ENCODE measurements around the gene USP40.

The USP40 gene

DNA sequence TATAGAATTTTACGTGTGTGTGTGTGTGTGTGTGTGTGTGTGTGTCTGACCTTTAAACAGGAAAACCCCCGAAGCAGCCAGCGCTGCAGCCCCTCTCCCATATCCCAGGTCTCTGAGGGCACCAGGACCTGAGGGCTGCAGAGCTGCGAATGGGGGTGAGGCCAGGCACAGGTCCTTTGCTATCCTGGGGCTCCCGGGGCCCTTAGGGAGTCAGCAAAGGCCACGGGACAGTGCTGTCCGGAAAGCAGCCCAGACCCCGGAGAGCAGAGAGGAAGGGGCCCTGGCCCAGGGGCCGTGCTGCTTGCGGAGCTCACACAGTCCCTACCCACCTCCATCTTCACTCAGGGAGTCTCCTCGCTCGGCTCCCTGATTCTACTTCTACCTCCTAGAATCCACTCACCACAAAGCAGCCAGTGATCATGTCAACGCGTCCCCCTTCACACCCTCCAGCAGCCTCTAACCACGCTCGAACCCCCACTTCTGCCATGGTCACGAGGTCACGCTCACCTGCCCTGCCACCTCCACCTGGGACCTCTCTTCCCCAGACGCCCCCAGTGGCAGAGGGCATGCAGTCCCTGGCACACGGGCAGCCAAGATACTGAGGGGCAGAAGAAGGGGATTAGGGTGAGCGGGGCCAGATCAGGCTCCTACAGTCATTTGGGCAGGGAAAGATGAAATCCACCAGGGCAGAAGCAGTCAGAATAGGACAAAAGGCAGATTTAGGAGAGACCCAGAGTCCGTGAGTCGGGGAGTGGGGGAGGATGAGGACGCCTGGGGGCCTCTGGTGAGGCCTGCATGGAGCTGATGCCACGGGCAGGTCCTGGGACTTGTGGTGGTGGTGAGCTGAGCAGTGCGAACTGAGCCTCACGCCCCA lies 86.7 kb downstream of the USP40 start:
- POLR2A ChIA-PET, result no interaction called here
- DNase-seq (ENCODE audit: extremely low spot score), result no peak
- TF ChIP-seq HDGF (IDR thresholded peaks at IDR 0.05; ENCODE audit: borderline replicate concordance) (no peak), FOXA1 (IDR thresholded peaks at IDR 0.05) (no peak)
- CTCF ChIA-PET, result no interaction called here

DNA sequence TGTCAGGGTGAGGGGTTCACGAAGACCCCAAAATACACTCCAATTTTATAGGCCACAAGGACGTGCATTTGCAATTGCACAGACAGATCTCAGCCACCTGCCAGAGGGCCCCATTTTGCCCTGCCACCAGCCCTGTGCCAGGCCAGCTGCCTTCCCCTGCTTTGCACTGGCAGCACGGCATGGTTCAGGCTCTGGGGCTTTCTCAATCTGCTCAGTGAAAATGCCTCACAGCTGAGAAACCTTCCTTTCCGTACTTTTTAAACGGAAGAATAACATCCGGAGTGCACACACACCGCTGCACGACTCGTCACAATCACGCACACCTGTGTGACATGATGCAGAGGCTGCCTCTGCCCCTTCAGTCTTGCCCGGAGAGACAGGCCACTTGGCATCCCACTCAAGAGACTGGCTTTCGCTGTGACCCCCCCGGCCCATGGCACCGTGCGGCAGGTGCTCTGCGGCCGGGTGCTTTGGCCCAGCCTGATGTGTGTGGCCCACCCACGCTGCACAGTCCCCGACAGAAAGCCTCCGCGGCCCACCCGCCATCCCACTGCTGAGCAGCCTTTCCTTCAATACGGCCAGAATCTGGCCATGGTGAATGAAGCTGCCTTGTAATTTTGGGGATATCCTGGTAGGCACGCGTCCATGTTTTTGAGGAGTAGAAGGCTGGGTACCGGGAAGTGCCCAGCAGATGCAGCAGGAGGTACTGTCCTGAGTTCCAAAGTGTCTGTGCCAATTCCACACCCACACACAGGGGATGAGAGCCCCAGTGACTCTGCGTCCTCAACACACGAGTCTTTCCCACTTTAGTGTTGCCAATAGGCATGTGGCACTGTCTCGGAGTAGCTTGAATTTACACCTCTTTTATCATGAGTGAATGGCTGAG lies 88.8 kb downstream of the USP40 start:
- DNase-seq (ENCODE audit: extremely low spot score), result no peak
- no peak for TF ChIP-seq FOXM1 (IDR thresholded peaks at IDR 0.05; ENCODE audit: borderline replicate concordance)
- TF ChIP-seq BHLHE40 (IDR thresholded peaks at IDR 0.05; ENCODE audit: borderline replicate concordance), result no peak
- no peak for TF ChIP-seq ZNF384 (IDR thresholded peaks at IDR 0.05)
- TF ChIP-seq ARNT (IDR thresholded peaks at IDR 0.05), result no peak
- TF ChIP-seq LEF1 (IDR thresholded peaks at IDR 0.05; ENCODE audit: borderline replicate concordance), result no peak
- no peak for TF ChIP-seq FOXA1 (IDR thresholded peaks at IDR 0.05)
- TF ChIP-seq L3MBTL2 (conservative IDR thresholded peaks at IDR 0.05), result no peak
- TF ChIP-seq TARDBP (IDR thresholded peaks at IDR 0.05), result no peak
- no peak for TF ChIP-seq CTBP1 (IDR thresholded peaks at IDR 0.05; ENCODE audit: borderline replicate concordance)
- TF ChIP-seq, protein P1, sequence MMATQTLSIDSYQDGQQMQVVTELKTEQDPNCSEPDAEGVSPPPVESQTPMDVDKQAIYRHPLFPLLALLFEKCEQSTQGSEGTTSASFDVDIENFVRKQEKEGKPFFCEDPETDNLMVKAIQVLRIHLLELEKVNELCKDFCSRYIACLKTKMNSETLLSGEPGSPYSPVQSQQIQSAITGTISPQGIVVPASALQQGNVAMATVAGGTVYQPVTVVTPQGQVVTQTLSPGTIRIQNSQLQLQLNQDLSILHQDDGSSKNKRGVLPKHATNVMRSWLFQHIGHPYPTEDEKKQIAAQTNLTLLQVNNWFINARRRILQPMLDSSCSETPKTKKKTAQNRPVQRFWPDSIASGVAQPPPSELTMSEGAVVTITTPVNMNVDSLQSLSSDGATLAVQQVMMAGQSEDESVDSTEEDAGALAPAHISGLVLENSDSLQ (IDR thresholded peaks at IDR 0.05), result no peak
- TF ChIP-seq NFRKB (IDR thresholded peaks at IDR 0.05), result no peak
- no peak for TF ChIP-seq SP1 (IDR thresholded peaks at IDR 0.05)
- TF ChIP-seq HDGF (IDR thresholded peaks at IDR 0.05; ENCODE audit: borderline replicate concordance), result no peak
- no peak for TF ChIP-seq SUZ12 (IDR thresholded peaks at IDR 0.05)
- TF ChIP-seq FOXK2 (IDR thresholded peaks at IDR 0.05), result no peak
- no peak for TF ChIP-seq ELF4 (IDR thresholded peaks at IDR 0.05)
- POLR2A ChIA-PET, result no interaction called here
- CTCF ChIA-PET, result no interaction called here

DNA sequence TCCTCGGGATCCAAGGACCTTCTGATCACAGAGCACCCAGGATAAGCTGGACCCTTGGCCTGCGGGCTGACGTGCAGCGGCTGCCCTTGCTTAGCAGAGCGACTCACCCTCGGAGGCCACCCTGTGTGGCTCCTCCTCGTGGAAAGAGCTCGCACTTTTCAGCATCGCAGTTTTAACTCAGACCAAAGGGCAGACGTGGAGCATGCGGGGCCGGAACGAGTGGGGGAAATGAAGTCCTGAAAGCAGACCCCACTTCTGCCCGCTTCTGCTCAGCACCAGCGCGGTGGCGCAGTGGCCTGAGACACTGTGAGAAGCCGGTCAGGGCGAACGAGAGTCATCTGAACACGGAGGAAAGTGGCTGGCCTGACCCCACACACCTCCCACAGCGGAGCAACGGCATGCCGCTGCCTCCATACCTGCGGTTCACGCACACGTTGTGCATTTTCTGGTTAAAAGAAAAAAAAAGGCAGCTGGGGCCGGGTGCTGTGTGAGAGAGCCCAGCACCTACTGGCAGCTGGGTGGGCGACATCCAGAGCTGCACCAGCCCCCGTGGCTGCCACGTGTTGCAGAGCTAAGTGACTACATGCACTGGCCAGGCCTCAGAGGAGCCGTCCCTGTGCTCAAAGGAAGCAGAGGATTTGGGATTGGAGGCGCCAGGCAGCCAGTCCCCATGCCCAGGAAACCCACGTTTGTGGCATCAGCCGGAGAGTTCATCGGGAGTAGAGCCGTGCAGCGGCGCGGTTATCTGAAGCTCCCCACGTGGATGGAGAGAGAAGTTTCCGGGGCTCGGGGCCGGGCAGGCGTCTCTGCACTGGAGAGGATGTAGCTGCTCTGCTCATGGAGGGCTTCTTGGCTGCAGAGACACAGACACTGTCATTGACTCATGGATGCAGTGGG lies 89.7 kb downstream of the USP40 start:
- ChIA-PET POLR2A (no interaction called here), CTCF (interaction anchor here (0.6 kb wide), 1 partner anchor 22 kb away, joined by 3 read pairs; no protein-coding TSS in a partner anchor)
- DNase-seq (ENCODE audit: extremely low spot score), result no peak
- TF ChIP-seq, protein P1 (IDR thresholded peaks at IDR 0.05), result no peak
- TF ChIP-seq HDGF (IDR thresholded peaks at IDR 0.05; ENCODE audit: borderline replicate concordance) (no peak), CTBP1 (IDR thresholded peaks at IDR 0.05; ENCODE audit: borderline replicate concordance) (no peak), FOXM1 (IDR thresholded peaks at IDR 0.05; ENCODE audit: borderline replicate concordance) (no peak), FOXA1 (IDR thresholded peaks at IDR 0.05) (no peak), BHLHE40 (IDR thresholded peaks at IDR 0.05; ENCODE audit: borderline replicate concordance) (no peak), SUZ12 (IDR thresholded peaks at IDR 0.05) (no peak), ARNT (IDR thresholded peaks at IDR 0.05) (no peak), TARDBP (IDR thresholded peaks at IDR 0.05) (no peak)

DNA sequence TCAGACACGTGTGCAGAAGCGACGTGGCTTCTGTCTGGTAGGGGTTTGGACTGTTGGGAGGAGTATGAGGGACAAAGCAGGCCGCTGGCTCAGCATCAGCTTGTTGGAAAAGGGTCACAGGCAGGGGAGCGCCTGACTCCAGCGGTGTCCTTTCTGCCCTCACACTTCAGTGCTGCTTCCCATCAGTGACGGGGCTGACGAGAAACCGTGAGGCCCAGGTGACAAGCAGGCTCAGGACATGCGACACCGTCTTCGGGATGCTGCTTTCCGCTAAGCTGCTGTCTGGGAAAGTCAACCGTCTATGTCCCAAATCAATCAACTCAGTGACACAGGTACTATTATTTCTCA lies 90.5 kb downstream of the USP40 start:
- ChIA-PET CTCF (interaction anchor here (0.6 kb wide), 1 partner anchor 23 kb away, joined by 3 read pairs; no protein-coding TSS in a partner anchor), POLR2A (interaction anchor here (0.5 kb wide), 1 partner anchor 31 kb away, joined by 3 read pairs; no protein-coding TSS in a partner anchor)
- TF ChIP-seq ARNT (IDR thresholded peaks at IDR 0.05), result no peak
- TF ChIP-seq, protein P1 (IDR thresholded peaks at IDR 0.05), result no peak
- no peak for TF ChIP-seq TARDBP (IDR thresholded peaks at IDR 0.05)
- TF ChIP-seq SP1 (IDR thresholded peaks at IDR 0.05), result no peak
- no peak for TF ChIP-seq HDGF (IDR thresholded peaks at IDR 0.05; ENCODE audit: borderline replicate concordance)
- TF ChIP-seq L3MBTL2 (conservative IDR thresholded peaks at IDR 0.05), result no peak
- TF ChIP-seq CTBP1 (IDR thresholded peaks at IDR 0.05; ENCODE audit: borderline replicate concordance), result no peak
- no peak for TF ChIP-seq FOXA1 (IDR thresholded peaks at IDR 0.05)
- TF ChIP-seq NFRKB (IDR thresholded peaks at IDR 0.05), result no peak
- no peak for TF ChIP-seq FOXK2 (IDR thresholded peaks at IDR 0.05)
- no peak for TF ChIP-seq LEF1 (IDR thresholded peaks at IDR 0.05; ENCODE audit: borderline replicate concordance)
- TF ChIP-seq SUZ12 (IDR thresholded peaks at IDR 0.05), result no peak
- DNase-seq (ENCODE audit: extremely low spot score), result no peak

Measured in HEK293T (cell line).